H1 (cell line): Measurements from ENCODE around the gene INKA2. TPM values are rescaled to one million over a fixed set of nuclear protein-coding genes. Genes with fewer than 3 reads are reported as not detected.

Experiments used
- CTCF ChIA-PET: fragments of 300-600 bp; sonication (Branson Sonifier 250); formaldehyde crosslinking; loops from one replicate; lab custom pipeline; 2021; ENCODE audit not compliant: partially characterized antibody; lab: Charles Lee
- POLR2A ChIA-PET: fragments of 300-600 bp; sonication (Branson Sonifier 250); formaldehyde crosslinking; loops from one replicate; lab custom pipeline; 2021; ENCODE audit warnings: inconsistent platforms; ENCODE audit not compliant: partially characterized antibody; lab: Charles Lee
- DNase-seq, 2 experiments: peaks; one replicate each; pipeline versions ENCODE4 v3.0.0 to v3.0.0-alpha.2; 2010 to 2022; ENCODE audit warnings: low spot score in 2 of 2, low read depth in 1 of 2, mixed read lengths in 1 of 2
- FAIRE-seq: peaks from 2 replicates; lab custom pipeline; 2011; peaks lifted over from hg19 to GRCh38; lab: Jason Lieb, UNC
- H2AFZ ChIP-seq: 2 replicates; pipeline ENCODE4 v1.8.1; 2012; ENCODE audit warnings: low read length, inconsistent platforms
- H2AK5ac ChIP-seq: 2 replicates; pipeline ENCODE4 v1.6.1; 2013; ENCODE audit warnings: low read depth, low read length
- H2BK120ac ChIP-seq: replicated peaks from 2 replicates; pipeline ENCODE3; 2013; ENCODE audit warnings: low read depth, low read length, inconsistent platforms
- H2BK12ac ChIP-seq: 2 replicates; pipeline ENCODE4 v1.6.1; 2013; ENCODE audit warnings: low read depth, low read length
- H2BK15ac ChIP-seq: 2 replicates; pipeline ENCODE4 v1.6.1; 2013; ENCODE audit warnings: low read length
- H2BK20ac ChIP-seq: 2 replicates; pipeline ENCODE4 v1.6.1; 2013; ENCODE audit warnings: low read length
- H2BK5ac ChIP-seq: 2 replicates; pipeline ENCODE4 v1.6.1; 2013; ENCODE audit warnings: low read depth, low read length
- H3K14ac ChIP-seq: 2 replicates; pipeline ENCODE4 v1.6.1; 2013; ENCODE audit warnings: inconsistent platforms; ENCODE audit not compliant: insufficient read length
- H3K18ac ChIP-seq: 2 replicates; pipeline ENCODE4 v1.6.1; 2013; ENCODE audit warnings: low read length; ENCODE audit errors: extremely low read depth
- H3K23ac ChIP-seq: 2 replicates; pipeline ENCODE4 v1.6.1; 2013; ENCODE audit warnings: inconsistent platforms; ENCODE audit not compliant: insufficient read length
- H3K23me2 ChIP-seq: 2 replicates; pipeline ENCODE4 v1.6.1; 2013; ENCODE audit warnings: low read depth, low read length
- H3K27ac ChIP-seq: 2 replicates; pipeline ENCODE4 v1.6.1; 2011; ENCODE audit warnings: low read depth, low read length, inconsistent platforms
- H3K27me3 ChIP-seq, 4 experiments: replicated peaks in 1 of 4; 1 replicate in 1 of 4; 2 replicates in 3 of 4; pipeline versions ENCODE4 v1.6.1 to v1.8.1; 2011 to 2013; ENCODE audit warnings: low read length in 3 of 4, mild to moderate bottlenecking in 3 of 4, inconsistent platforms in 2 of 4, mixed read lengths in 2 of 4, moderate library complexity in 1 of 4; ENCODE audit not compliant: control insufficient read depth in 3 of 4, insufficient read depth in 3 of 4; ENCODE audit errors: extremely low read depth in 1 of 4
- H3K36me3 ChIP-seq, 4 experiments: 2 replicates each; pipeline versions ENCODE4 v1.6.1 to v1.8.1; 2011 to 2013; ENCODE audit warnings: mild to moderate bottlenecking in 4 of 4, low read length in 3 of 4, moderate library complexity in 2 of 4, control low read depth in 1 of 4, inconsistent platforms in 1 of 4; ENCODE audit not compliant: insufficient read depth in 4 of 4, control insufficient read depth in 2 of 4
- H3K4ac ChIP-seq: replicated peaks from 2 replicates; pipeline ENCODE3; 2013; ENCODE audit warnings: low read length, low read depth, mixed read lengths, inconsistent platforms; ENCODE audit not compliant: insufficient read length
- H3K4me1 ChIP-seq, 4 experiments: replicated peaks in 1 of 4; 1 replicate in 1 of 4; 2 replicates in 3 of 4; pipeline versions ENCODE4 v1.6.1 to v1.8.1; 2011 to 2013; ENCODE audit warnings: low read length in 3 of 4, inconsistent platforms in 2 of 4, mixed read lengths in 1 of 4; ENCODE audit not compliant: insufficient read depth in 4 of 4, control insufficient read depth in 3 of 4
- H3K4me2 ChIP-seq, 2 experiments: 2 replicates each; pipeline versions ENCODE4 v1.6.1 to v1.8.1; 2011 to 2013; ENCODE audit warnings: low read depth in 2 of 2, low read length in 2 of 2, control low read depth in 1 of 2, inconsistent platforms in 1 of 2, mild to moderate bottlenecking in 1 of 2; ENCODE audit not compliant: insufficient read depth in 1 of 2
- H3K4me3 ChIP-seq, 4 experiments: fragments of 200-600, 300-600 bp in 1 of 4; sonication (generic), shearing (Covaris generic), sonication (Bioruptor Twin) in 1 of 4; 2 replicates each; pipeline versions ENCODE4 v1.5.1 to v1.8.1; 2011 to 2016; ENCODE audit warnings: low read length in 4 of 4, low read depth in 3 of 4, control low read depth in 2 of 4, inconsistent platforms in 2 of 4, mild to moderate bottlenecking in 2 of 4, mixed read lengths in 1 of 4, moderate library complexity in 1 of 4; ENCODE audit not compliant: insufficient read depth in 2 of 4; ENCODE audit errors: extremely low read depth in 1 of 4
- H3K56ac ChIP-seq: replicated peaks from 2 replicates; pipeline ENCODE3; 2013; ENCODE audit warnings: low read depth, mild to moderate bottlenecking, mixed read lengths, low read length, inconsistent platforms; ENCODE audit not compliant: insufficient read length
- H3K79me1 ChIP-seq: 2 replicates; pipeline ENCODE4 v1.6.1; 2013; ENCODE audit warnings: low read depth, low read length, control low read depth
- H3K79me2 ChIP-seq, 2 experiments: 2 replicates each; pipeline versions ENCODE4 v1.6.1 to v1.8.1; 2012 to 2013; ENCODE audit warnings: low read length in 2 of 2, mild to moderate bottlenecking in 2 of 2, inconsistent platforms in 1 of 2; ENCODE audit not compliant: insufficient read depth in 2 of 2, control insufficient read depth in 1 of 2
- H3K9ac ChIP-seq, 4 experiments: replicated peaks in 1 of 4; 1 replicate in 1 of 4; 2 replicates in 3 of 4; pipeline versions ENCODE4 v1.6.1 to v1.8.1; 2011 to 2013; ENCODE audit warnings: low read depth in 3 of 4, low read length in 3 of 4, control low read depth in 2 of 4, mild to moderate bottlenecking in 2 of 4, moderate library complexity in 2 of 4, inconsistent platforms in 1 of 4; ENCODE audit errors: extremely low read depth in 1 of 4
- H3K9me3 ChIP-seq, 2 experiments: 2 replicates each; pipeline versions ENCODE4 v1.6.1 to v1.8.1; 2012 to 2013; ENCODE audit warnings: mild to moderate bottlenecking in 2 of 2, moderate library complexity in 2 of 2, control low read depth in 1 of 2, inconsistent platforms in 1 of 2, low read depth in 1 of 2, low read length in 1 of 2, mixed read lengths in 1 of 2; ENCODE audit not compliant: insufficient read depth in 2 of 2
- H4K20me1 ChIP-seq, 2 experiments: replicated peaks in 1 of 2; 2 replicates each; pipeline versions ENCODE3 to v1.8.1; 2011 to 2013; ENCODE audit warnings: inconsistent platforms in 2 of 2, low read length in 2 of 2, mild to moderate bottlenecking in 1 of 2; ENCODE audit not compliant: insufficient read depth in 2 of 2, control insufficient read depth in 1 of 2
- H4K5ac ChIP-seq: 2 replicates; pipeline ENCODE4 v1.6.1; 2013; ENCODE audit warnings: low read length, low read depth, mixed read lengths, inconsistent platforms; ENCODE audit not compliant: insufficient read length
- H4K8ac ChIP-seq: 2 replicates; pipeline ENCODE4 v1.8.0; 2013; ENCODE audit warnings: mild to moderate bottlenecking, moderate library complexity, low read length, inconsistent platforms; ENCODE audit not compliant: insufficient read depth; ENCODE audit errors: extremely low read depth
- H4K91ac ChIP-seq: replicated peaks from 2 replicates; pipeline ENCODE3; 2013; ENCODE audit warnings: low read length, mixed read lengths, inconsistent platforms; ENCODE audit not compliant: insufficient read length
- CEBPB ChIP-seq: IDR thresholded peaks from 2 replicates; pipeline ENCODE4 v1.6.1; 2012; ENCODE audit warnings: low read depth, low read length
- CHD2 ChIP-seq: IDR thresholded peaks from 2 replicates; pipeline ENCODE4 v1.6.1; 2012; ENCODE audit warnings: low read length, improper control_type of control experiment
- CTCF ChIP-seq, 3 experiments: IDR thresholded peaks; 1 replicate in 2 of 3; 2 replicates in 1 of 3; pipeline versions ENCODE4 v1.5.1 to v1.6.1; 2011; ENCODE audit warnings: low read length in 3 of 3, mild to moderate bottlenecking in 3 of 3, inconsistent platforms in 2 of 3, low read depth in 1 of 3, moderate library complexity in 1 of 3; ENCODE audit not compliant: insufficient read depth in 1 of 3; ENCODE audit errors: control extremely low read depth in 1 of 3
- KDM1A ChIP-seq: fragments of 200-600, 300-600 bp; sonication (generic); IDR thresholded peaks from 2 replicates; pipeline ENCODE4 v1.7.1; 2016; ENCODE audit warnings: mild to moderate bottlenecking, low read length, borderline replicate concordance
- POLR2AphosphoS5 ChIP-seq: IDR thresholded peaks from 2 replicates; pipeline ENCODE4 v1.6.1; 2011; ENCODE audit warnings: low read depth, low read length
- POU5F1 ChIP-seq: IDR thresholded peaks from 2 replicates; pipeline ENCODE4 v1.6.1; 2011; ENCODE audit warnings: low read depth, mild to moderate bottlenecking, low read length, moderate library complexity
- RXRA ChIP-seq: IDR thresholded peaks from 2 replicates; pipeline ENCODE4 v1.6.1; 2011; ENCODE audit warnings: low read depth, mild to moderate bottlenecking, low read length, moderate library complexity; ENCODE audit not compliant: insufficient read depth
- SIN3A ChIP-seq, 2 experiments: IDR thresholded peaks in 1 of 2; conservative IDR thresholded peaks in 1 of 2; 2 replicates each; pipeline ENCODE4 v1.6.1; 2011 to 2012; ENCODE audit warnings: low read length in 2 of 2, improper control_type of control experiment in 1 of 2, low read depth in 1 of 2, mild to moderate bottlenecking in 1 of 2
- SIRT6 ChIP-seq: IDR thresholded peaks from one replicate; pipeline ENCODE4 v1.7.1; 2012; ENCODE audit warnings: low read length, inconsistent platforms
- TAF7 ChIP-seq: optimal IDR thresholded peaks from 2 replicates; pipeline ENCODE3; 2011; ENCODE audit warnings: low read depth, mild to moderate bottlenecking, inconsistent platforms, low read length, moderate library complexity, borderline replicate concordance
- TEAD4 ChIP-seq: IDR thresholded peaks from 2 replicates; pipeline ENCODE4 v1.6.1; 2012; ENCODE audit warnings: low read depth, low read length, inconsistent platforms, mixed read lengths
- WGBS, 2 experiments: shearing (Covaris generic) in 1 of 2; methylation state at CpG; one replicate each; pipeline versions ENCODE4 v1.1.6 to v1.1.7; 2013 to 2015; ENCODE audit warnings: low lambda C conversion rate in 2 of 2, mixed read lengths in 2 of 2, inconsistent platforms in 1 of 2, low coverage in 1 of 2, missing lambda C conversion rate in 1 of 2; ENCODE audit not compliant: insufficient replicate concordance in 2 of 2, insufficient coverage in 1 of 2, insufficient read length in 1 of 2; ENCODE audit errors: extremely low coverage in 1 of 2, missing lambda C conversion rate in 1 of 2; 5-methylcytosine and 5-hydroxymethylcytosine counted together
- polyA plus RNA-seq, 7 experiments: library from polyadenylated mRNA; depleted of rRNA in 3 of 7; stranded (reverse) in 5 of 7; unstranded in 2 of 7; fragments of >200 nt in 5 of 7; fragments of 200-250 nt in 2 of 7; gene quantifications; 1 replicate in 5 of 7; 2 replicates in 1 of 7; 4 replicates in 1 of 7; pipeline versions ENCODE4 v1.2.1 to v1.2.3, GENCODE V29; 2011 to 2013; ENCODE audit warnings: missing spikeins in 2 of 7, mixed read lengths in 2 of 7
- total RNA-seq: library from RNA; stranded (reverse); fragmentation: NEBNext Ultra II Directional; extraction: Animal tissue kit (Norgen Biotek cat#: 25700); gene quantifications from 2 replicates; pipeline ENCODE4 v1.2.1, GENCODE V29; 2021

The INKA2 gene
- total and polyA plus RNA-seq, 2 of the 8 experiments (the other 6 are each of a cell fraction or from before 2014, with no cell fraction given), result 4.2 to 11.5 TPM

GRCh38 chr1:111738133-111738435, 1.1 kb downstream of the INKA2 start:
- ChIA-PET POLR2A (interaction anchor here (1.3 to 19.0 kb wide), 6 partner anchors 12 to 119 kb away, joined by 3 to 343 read pairs (median 21); partner anchors contain the start of genes DDX20 and RAP1A), CTCF (interaction anchor here (0.7 to 42.0 kb wide), 4 partner anchors 6 to 38 kb away, joined by 3 to 1070 read pairs (median 540); partner anchors contain the start of genes DDX20 and INKA2)
- Histone ChIP-seq H4K8ac (peak overlapping the region; percentile 26; the same call in 1 of the 2 replicates), H3K27ac (no peak overlapping the region), H2BK12ac (no peak overlapping the region), H2BK120ac (no peak overlapping the region), H4K20me1 (peaks cover 0 to 10% of the 10 kb centered on the region in 2 experiments), H2BK5ac (peak overlapping the region; percentile 40; the same call in 1 of the 2 replicates), H3K18ac (peak overlapping the region; percentile 24; the same call in 1 of the 2 replicates), H4K91ac (no peak overlapping the region), H2AK5ac (no peak overlapping the region), H2AFZ (no peak overlapping the region), H3K23ac (no peak overlapping the region), H3K4me3 (peak overlapping the region; percentile 62 to 74 (median 71)), H3K4ac (no peak overlapping the region), H2BK15ac (no peak overlapping the region), H2BK20ac (no peak overlapping the region), H3K4me1 (peaks cover 19 to 27% (median 23%) of the 10 kb centered on the region in 4 experiments), H3K27me3 (peaks cover 0 to 6% (median 4%) of the 10 kb centered on the region in 4 experiments; a peak in 3 of 7 replicates), H3K9ac (peak overlapping the region in 1 of 4 experiments; percentile 5; a peak in 3 of 7 replicates), H3K36me3 (no peaks in the 10 kb centered on the region; a peak in 2 of 8 replicates), H3K9me3 (no peaks in the 10 kb centered on the region), H3K14ac (no peak overlapping the region), H3K56ac (no peak overlapping the region), H3K23me2 (peaks cover 16% of the 10 kb centered on the region; the same call in 1 of the 2 replicates), H4K5ac (no peak overlapping the region), H3K79me2 (peaks cover 0 to 38% of the 10 kb centered on the region in 2 experiments; a peak in 3 of 4 replicates), H3K79me1 (peaks cover 5% of the 10 kb centered on the region; the same call in 1 of the 2 replicates), H3K4me2 (peak overlapping the region; percentile 89 to 97)
- 5% methylated on average over 8 of the region's 9 CpGs; no CpG with 5 or more reads in 1 of the 2 experiments for WGBS, 2 experiments
- DNase-seq, result no peak
- no peak for FAIRE-seq
- TF ChIP-seq RXRA, result no peak
- TF ChIP-seq SIN3A (conservative IDR thresholded peaks at IDR 0.05 in 1 of 2, IDR thresholded peaks at IDR 0.05 in 1 of 2; ENCODE audit: low read depth in 1 of 2, low read length in 2 of 2), result 0 out of 4 replicates have a peak, but pooled peaks of 1 of the 2 experiments have one; percentile 58
- TF ChIP-seq SIRT6, result no peak
- no peak for TF ChIP-seq TAF7
- no peak for TF ChIP-seq POU5F1
- no peak for TF ChIP-seq CTCF (IDR thresholded peaks at IDR 0.05; ENCODE audit: control extremely low read depth in 1 of 3, insufficient read depth in 1 of 3, low read depth in 1 of 3, low read length in 3 of 3)
- no peak for TF ChIP-seq POLR2AphosphoS5
- no peak for TF ChIP-seq CHD2
- TF ChIP-seq CEBPB, result no peak
- TF ChIP-seq KDM1A, result no peak
- TF ChIP-seq TEAD4, result no peak
